Activated CD4-positive, alpha-beta T cell treated with anti-CD3 and anti-CD28 coated beads, Interleukin-2, Interleukin-6, amounts not matched to agents 100 ng/mL and 50 ng/mL, durations not matched to agents 16 hours and 8 hours (primary cell): Measurements from ENCODE around the gene ZNF787.
"Not testable (repeated sequence)": the region's sequence is repeated elsewhere in the genome, so short reads cannot be mapped to it uniquely, and the experiment has no call there.

Source experiments
- DNase-seq: peaks from one replicate; pipeline ENCODE4 v3.0.0-alpha.2; 2020

The ZNF787 gene

DNA sequence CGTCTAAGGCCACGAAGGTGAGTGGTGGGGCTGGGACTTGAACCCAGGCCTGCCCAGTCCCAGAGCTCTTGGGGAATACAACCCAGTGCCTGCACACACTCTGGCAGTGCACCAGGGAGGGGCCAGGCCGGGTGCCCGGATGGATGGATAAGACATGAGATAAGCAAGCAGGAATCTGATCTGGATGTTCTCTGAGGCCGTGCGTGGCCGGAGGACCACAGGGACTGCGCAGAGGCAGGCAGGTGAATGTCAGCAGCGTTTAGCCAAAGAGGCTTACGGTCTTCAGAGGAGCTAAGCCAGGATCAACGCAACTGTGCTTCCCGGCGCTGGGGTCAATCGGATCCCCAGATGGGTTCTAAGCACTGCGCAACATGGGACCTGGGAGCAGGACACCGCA is 1.5 kb downstream of the ZNF787 start:
- DNase-seq: no peak

DNA sequence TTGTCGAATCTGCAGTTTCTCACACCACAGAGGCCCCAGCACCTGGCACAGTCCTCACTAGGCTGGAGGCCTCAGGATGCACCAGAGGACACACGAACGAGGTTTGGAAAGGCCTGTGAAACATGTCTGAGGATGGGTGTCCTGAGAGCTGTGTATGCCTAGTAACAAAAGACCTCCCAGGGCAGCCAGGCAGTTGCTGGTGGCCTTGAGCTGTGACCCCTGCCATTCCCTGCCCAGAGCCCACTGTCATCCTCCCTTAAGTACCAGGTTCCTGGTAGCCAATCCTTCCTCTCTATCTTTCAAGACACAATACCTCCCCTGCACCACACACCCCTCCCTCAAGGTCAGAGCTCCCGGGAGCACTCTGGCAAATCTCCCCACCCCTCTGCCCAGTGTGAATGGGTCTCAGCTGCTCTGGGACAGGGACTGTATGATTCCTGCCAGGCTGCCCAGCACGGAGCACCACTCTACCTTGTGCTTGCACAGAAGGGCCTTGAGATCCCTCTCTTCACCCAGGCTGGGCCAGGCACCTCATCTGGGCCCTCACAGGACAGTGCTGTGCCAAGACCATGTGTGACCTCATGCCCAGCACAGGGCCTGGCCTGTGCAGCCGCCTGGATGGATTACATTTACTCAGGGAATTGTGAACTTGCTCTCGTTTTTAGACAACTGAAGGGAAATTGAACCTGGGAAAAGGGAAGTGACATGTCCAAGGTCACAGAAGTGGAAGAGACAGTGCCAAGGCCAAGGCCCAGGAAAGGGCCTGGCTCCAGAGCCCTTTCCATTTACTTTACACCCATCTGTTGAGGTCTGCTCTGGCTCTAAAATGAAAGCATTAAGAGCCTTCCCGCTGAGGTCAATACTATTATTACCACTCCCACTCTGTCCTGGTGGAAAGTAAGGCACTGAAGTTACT is 2.2 kb downstream of the ZNF787 start:
- DNase-seq: no peak

- no peak for DNase-seq
Measured at GRCh38 chr19:56117889-56118288, 3.2 kb downstream of the ZNF787 start.

- DNase-seq: no peak
Measured at GRCh38 chr19:56117376-56117884, 3.7 kb downstream of the ZNF787 start.

DNA sequence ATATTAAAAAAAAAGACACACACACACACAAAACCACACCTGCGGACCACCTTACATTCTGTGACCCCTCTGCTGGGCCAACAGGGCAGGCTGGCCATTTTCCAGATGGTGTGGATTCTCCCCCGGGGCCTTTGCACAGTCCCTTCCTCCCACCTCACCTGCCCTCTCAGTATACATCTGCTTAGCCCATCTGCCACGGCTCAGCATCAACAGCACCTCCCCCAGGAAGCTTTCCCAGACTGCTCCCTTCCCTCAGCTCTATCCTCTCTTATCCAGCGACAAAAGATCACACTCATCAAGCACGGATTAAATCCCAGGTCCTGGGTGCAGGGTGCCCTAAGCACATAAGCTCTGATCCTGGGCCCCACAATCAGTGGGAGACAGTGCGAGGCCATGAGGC is 4.5 kb downstream of the ZNF787 start:
- no peak for DNase-seq

DNA sequence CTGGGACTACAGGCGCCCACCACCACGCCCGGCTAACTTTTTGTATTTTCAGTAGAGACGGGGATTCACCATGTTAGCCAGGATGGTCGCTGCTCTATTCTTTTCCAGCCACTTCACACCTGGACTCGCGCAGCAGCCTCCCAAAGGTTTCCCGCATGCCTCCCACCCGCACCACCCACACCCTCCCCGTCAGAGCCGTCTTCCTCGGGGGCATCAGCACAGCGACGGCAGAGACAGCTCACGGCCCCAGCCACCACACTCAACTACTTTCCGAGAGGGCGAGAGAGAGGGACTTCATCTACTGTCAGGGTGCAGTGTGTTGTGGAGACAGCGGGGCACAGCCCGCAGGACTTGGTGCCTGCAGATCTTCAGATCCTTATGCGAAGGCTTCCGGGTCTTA is 5.6 kb downstream of the ZNF787 start:
- no peak for DNase-seq

GRCh38 chr19:56114778-56115110 is 6.4 kb downstream of the ZNF787 start:
- DNase-seq: no peak

DNA sequence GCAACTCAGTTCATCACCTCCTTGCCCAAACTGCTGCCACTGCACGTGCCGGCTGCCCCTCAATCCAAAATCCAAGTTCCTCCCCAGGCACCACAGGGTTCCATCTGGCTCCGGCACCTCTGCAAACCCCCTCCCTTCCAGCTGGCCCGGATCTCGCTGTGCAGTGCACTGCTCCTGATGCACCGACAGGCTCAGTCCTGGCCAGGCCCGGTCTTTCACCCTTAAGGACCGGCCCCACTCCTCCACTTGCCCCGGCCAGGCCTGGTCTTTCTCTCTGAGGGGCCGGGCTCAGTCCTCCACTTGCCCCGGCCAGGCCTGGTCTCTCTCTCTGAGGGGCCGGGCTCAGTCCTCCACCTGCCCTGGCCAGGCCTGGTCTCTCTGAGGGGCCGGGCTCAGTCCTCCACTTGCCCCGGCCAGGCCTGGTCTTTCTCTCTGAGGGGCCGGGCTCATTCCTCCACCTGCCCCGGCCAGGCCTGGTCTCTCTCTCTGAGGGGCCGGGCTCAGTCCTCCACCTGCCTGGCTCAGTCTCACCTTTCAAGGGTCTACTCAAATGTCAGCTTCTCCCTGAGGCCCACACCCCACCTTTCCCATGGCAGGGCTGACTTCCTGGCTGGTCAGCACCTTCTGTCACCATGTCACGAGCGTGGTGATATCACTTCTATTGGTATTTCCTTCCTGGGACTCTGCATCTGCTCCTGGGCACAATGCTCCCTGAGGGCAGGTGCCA is 6.9 kb downstream of the ZNF787 start:
- DNase-seq: no peak

DNA sequence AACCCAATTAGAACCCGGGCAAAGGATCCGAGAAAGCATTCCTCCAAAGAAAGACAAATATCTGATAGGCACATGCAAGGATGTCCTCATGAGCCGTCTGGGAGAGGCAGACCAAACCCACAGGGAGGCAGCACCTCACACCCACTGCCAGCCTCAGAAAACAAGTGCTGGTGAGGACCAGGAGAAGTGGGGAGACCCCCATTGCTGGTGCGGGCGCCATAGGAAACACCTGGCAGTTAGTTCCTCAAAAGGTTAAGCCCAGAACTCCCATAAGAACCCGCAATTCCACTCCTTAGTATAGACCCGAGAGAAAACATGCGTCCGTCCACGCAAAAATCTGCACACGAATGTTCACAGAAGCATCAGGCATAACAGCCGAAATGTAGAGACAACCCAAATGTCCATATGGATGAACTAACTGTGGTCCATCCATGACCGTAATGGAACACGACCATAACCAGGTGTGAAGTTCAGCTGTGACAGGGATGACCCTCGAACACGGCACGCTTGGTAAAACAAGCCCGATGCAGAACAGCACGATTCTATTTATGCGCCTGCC is 7.9 kb downstream of the ZNF787 start:
- no peak for DNase-seq

GRCh38 chr19:56112313-56112709 is 8.8 kb downstream of the ZNF787 start:
- no peak for DNase-seq

DNA sequence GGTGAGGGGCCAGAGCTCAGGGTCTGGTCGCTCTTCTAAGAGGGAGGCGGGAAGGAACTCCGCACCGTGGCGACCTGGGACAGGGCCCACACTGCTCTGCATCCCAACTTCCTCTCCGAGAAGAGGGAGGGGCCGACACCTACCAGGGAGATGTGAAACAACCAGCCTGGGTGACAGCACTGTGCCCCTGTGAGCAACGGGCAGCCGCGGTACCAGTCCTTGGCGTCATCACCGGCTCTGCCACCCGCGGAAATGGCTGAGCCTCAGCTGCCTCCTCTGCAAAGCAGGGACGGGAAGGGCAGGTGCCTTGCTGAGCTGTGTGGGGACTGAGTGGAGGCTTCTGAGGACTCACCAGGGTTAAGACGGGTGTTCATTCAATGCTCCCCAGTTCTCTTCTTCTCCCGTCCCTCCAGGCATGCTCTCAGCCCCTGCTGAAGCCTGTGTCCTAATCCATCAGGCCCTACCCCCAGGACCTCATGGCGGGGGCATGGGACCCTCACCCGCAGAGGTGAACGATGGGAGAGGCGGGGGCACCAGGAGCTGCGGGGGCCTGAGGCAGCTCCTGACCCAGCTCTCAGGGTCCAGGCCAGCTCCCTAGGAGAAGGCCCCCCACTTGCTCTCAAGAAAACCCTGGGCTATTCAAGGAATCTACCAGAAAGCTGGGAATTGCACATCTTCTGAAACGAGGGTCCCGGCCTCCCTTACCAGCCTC is 9.3 kb downstream of the ZNF787 start:
- DNase-seq: peak; percentile 68

- DNase-seq: no peak
Measured at GRCh38 chr19:56110515-56111448, 10.3 kb downstream of the ZNF787 start.

DNA sequence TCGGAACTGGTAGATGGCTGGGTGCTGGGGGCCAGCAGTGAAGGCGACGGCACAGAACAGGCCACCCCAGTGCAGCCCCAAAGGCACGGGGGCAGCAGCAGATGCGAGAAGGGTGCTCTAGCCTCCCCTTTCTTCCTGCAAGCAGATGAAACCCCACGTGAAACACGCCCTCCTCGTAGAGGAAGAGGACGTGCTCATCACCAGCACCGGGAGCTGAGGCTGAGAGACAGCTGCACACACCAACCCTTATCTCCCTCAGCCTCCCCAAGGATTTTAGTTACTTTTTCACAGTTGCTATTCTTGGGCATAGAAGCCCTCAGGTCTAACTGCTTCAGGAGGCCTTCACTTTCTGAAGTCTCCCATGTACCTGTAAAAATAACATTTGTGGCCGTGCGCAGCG is 11.9 kb downstream of the ZNF787 start:
- DNase-seq: no peak

GRCh38 chr19:56108447-56109195 is 12.5 kb downstream of the ZNF787 start:
- no peak for DNase-seq

DNA sequence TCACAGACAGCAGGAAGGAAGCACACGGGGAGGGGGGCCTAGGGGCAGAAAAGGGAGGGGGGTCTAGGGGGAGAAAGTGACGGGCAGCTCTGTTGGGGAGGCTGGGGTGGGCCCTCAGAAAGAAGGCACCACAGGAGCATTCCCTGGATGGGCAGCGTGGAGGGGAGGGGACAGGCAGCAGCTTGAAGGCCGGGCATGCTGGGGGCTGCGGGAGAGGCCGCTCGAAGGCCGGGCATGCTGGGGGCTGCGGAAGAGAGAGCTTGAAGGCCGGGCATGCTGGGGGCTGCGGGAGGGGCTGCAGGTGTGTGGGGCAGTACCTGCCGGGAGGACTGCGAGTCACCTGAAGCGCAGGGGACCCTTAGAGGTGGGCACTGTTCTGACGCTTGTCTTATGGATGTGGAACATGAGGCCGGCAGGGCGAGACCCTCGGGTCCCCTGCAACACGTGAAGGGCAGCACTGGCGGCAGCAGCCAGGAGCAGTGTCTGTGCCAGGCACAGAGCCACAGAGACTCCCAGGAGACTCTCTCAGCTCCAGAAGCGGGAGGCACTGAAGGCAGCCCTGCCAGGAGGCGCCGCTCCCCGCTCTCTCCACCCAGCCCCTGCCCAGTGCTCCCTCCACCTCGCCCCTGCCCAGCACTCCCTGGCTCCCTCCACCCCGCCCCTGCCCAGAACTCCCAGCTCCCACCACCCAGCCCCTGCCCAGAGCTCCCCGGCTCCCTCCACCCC is 13.3 kb downstream of the ZNF787 start:
- DNase-seq: no peak

DNA sequence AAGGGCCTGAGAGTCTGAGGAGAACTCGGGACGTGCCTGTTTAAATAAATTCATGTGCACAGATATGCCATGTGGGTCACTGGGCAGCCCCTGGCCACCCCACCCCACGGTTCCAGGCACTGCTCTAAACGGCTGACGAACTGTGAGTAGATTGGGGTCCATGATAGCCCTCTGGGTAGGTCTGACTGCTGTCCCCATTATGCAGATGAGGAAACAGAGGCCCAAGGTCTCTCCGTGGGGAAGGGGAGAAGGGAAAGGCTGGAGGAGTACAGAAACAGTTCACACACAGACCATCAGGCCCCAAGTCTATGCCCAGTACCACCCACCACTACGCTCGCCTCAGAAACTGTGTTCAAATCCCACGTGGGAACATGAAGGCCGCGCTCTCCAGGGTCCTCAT is 14.1 kb downstream of the ZNF787 start:
- DNase-seq: no peak

DNA sequence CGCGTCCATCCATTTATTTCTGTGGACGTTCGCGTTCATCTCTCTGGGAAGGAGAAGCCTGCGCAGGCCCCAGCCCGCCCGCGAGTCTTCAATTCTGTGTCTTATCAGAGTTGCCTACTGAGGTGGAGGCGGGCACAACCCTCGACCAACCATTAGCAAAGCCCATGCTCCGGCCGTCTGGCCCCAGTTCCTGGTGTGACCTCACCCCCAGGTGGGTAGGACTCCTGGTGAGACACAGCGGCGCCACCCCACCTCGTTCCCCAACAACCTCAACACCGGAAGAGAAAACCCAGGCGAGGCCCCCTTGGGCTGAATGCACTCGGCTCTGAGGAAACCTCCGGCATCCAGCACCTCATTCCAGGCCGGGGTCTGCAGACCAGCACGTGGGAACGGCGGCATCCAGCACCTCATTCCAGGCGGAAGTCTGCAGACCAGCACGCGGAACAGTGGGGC is 14.7 kb downstream of the ZNF787 start:
- no peak for DNase-seq

GRCh38 chr19:56105831-56106396 is 15.2 kb downstream of the ZNF787 start:
- not testable (repeated sequence) for DNase-seq

DNA sequence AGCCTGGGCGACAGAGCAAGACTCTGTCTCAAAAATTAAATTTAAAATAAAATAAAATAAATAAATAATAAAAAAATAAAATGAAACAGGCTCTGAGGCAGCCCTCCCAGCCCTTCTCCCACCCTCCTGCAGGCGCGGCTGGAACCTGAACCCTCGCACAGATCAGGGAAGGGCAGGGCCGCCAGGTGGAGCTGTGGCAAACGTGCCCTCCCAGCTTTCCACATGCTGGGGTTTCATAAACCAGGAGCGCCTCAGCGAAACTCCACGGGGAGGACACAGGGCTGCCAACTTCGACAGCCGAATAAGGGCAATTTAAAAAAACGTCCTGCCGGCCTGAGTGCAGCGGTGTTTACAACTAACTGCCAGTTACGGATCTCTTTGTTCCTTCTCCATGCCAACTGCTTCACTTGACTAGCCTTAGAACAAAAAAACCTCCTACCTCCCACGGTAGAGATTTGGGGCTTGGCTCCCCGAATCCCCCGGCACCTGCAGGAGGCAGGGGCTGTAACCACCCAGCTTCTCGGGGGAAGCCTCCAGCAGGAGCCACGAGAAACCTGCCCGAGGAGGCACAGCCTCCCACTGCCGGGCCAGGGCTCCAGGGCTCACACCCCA is 15.9 kb downstream of the ZNF787 start:
- peak; percentile 44 for DNase-seq

GRCh38 chr19:56104423-56104822 is 16.7 kb downstream of the ZNF787 start:
- DNase-seq: no peak
